ENCODE data around the gene NMT1. TPM values are rescaled to one million over a fixed set of nuclear protein-coding genes. Genes with fewer than 3 reads are reported as not detected.

Gene NMT1
- total and polyA plus RNA-seq, 2 of the 13 experiments (the other 11 are each of a cell fraction or from before 2014, with no cell fraction given) = 75.7 to 142 TPM

DNA sequence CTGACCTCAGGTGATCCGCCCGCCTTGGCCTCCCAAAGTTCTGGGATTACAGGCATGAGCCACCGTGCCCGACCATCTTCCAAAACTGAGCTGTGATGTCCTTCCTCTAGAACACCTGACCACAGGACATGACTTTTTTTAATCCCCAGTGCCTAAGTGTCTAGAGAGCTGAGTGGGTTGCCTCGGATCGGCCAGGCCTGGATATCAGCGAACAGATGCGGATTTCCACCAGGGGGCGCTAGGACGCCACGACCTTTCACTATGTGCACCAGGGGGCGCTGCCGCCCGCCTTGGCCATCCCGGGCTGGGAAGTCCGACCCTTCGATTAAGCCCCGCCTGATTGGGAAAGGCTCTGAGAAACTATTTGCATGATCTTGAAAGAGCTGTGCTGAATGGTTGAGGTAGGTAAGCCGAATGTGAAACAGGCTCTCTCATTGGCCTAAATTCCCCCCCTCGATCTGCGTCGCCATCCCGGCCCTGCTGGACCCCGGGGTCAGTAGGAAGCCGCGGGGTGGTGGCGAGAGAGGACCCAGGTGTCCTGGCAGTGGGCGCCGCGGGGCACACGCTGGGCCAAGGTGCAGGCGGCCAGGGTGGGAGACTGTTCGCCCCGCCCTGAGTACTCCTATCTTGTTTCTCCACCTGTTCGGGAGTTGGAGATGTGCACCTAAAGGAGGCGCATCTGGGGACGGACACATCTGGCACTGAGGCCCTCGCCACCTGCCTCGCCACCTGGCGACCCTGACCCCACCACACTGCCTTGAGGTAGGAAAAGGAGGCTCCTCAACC lies 74.3 kb downstream of the NMT1 start, which contains the start of gene ACBD4 (continued):
- peak; percentile 29; the same call in 1 of the 2 replicates for TF ChIP-seq DNMT3B (CRISPR knock-in tag; conservative IDR thresholded peaks at IDR 0.05)
- TF ChIP-seq, protein P1, sequence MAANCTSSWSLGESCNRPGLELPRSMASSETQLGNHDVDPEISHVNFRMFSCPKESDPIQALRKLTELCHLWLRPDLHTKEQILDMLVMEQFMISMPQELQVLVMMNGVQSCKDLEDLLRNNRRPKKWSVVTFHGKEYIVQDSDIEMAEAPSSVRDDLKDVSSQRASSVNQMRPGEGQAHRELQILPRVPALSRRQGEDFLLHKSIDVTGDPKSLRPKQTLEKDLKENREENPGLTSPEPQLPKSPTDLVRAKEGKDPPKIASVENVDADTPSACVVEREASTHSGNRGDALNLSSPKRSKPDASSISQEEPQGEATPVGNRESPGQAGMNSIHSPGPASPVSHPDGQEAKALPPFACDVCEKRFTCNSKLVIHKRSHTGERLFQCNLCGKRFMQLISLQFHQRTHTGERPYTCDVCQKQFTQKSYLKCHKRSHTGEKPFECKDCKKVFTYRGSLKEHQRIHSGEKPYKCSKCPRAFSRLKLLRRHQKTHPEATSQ (CRISPR knock-in tag; IDR thresholded peaks at IDR 0.05; ENCODE audit: borderline replicate concordance) = peak; percentile 58; the same call in 1 of the 2 replicates
- TF ChIP-seq, protein P2, sequence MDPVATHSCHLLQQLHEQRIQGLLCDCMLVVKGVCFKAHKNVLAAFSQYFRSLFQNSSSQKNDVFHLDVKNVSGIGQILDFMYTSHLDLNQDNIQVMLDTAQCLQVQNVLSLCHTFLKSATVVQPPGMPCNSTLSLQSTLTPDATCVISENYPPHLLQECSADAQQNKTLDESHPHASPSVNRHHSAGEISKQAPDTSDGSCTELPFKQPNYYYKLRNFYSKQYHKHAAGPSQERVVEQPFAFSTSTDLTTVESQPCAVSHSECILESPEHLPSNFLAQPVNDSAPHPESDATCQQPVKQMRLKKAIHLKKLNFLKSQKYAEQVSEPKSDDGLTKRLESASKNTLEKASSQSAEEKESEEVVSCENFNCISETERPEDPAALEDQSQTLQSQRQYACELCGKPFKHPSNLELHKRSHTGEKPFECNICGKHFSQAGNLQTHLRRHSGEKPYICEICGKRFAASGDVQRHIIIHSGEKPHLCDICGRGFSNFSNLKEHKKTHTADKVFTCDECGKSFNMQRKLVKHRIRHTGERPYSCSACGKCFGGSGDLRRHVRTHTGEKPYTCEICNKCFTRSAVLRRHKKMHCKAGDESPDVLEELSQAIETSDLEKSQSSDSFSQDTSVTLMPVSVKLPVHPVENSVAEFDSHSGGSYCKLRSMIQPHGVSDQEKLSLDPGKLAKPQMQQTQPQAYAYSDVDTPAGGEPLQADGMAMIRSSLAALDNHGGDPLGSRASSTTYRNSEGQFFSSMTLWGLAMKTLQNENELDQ (CRISPR knock-in tag; IDR thresholded peaks at IDR 0.05; ENCODE audit: borderline replicate concordance) = 0 out of 2 replicates have a peak, but pooled peaks have one; percentile 62
- TF ChIP-seq, protein P3, sequence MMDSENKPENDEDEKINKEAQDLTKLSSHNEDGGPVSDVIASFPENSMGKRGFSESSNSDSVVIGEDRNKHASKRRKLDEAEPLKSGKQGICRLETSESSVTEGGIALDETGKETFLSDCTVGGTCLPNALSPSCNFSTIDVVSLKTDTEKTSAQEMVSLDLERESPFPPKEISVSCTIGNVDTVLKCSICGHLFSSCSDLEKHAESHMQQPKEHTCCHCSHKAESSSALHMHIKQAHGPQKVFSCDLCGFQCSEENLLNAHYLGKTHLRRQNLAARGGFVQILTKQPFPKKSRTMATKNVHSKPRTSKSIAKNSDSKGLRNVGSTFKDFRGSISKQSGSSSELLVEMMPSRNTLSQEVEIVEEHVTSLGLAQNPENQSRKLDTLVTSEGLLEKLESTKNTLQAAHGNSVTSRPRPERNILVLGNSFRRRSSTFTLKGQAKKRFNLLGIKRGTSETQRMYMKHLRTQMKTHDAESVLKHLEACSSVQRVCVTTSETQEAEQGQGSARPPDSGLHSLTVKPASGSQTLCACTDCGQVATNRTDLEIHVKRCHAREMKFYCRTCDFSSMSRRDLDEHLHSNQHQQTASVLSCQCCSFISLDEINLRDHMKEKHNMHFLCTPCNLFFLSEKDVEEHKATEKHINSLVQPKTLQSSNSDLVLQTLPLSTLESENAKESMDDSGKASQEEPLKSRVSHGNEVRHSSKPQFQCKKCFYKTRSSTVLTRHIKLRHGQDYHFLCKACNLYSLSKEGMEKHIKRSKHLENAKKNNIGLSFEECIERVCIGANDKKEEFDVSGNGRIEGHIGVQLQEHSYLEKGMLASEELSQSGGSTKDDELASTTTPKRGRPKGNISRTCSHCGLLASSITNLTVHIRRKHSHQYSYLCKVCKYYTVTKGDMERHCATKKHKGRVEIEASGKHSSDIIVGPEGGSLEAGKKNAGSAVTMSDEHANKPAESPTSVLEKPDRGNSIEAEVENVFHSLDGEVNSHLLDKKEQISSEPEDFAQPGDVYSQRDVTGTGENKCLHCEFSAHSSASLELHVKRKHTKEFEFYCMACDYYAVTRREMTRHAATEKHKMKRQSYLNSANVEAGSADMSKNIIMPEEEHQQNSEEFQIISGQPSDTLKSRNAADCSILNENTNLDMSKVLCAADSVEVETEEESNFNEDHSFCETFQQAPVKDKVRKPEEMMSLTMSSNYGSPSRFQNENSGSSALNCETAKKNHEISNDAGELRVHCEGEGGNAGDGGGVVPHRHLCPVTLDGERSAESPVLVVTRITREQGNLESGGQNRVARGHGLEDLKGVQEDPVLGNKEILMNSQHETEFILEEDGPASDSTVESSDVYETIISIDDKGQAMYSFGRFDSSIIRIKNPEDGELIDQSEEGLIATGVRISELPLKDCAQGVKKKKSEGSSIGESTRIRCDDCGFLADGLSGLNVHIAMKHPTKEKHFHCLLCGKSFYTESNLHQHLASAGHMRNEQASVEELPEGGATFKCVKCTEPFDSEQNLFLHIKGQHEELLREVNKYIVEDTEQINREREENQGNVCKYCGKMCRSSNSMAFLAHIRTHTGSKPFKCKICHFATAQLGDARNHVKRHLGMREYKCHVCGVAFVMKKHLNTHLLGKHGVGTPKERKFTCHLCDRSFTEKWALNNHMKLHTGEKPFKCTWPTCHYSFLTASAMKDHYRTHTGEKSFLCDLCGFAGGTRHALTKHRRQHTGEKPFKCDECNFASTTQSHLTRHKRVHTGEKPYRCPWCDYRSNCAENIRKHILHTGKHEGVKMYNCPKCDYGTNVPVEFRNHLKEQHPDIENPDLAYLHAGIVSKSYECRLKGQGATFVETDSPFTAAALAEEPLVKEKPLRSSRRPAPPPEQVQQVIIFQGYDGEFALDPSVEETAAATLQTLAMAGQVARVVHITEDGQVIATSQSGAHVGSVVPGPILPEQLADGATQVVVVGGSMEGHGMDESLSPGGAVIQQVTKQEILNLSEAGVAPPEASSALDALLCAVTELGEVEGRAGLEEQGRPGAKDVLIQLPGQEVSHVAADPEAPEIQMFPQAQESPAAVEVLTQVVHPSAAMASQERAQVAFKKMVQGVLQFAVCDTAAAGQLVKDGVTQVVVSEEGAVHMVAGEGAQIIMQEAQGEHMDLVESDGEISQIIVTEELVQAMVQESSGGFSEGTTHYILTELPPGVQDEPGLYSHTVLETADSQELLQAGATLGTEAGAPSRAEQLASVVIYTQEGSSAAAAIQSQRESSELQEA (CRISPR knock-in tag; IDR thresholded peaks at IDR 0.05; ENCODE audit: not compliant biosample characterization) = peak; percentile 98
- TF ChIP-seq ZNF747 (CRISPR knock-in tag; IDR thresholded peaks at IDR 0.05; ENCODE audit: borderline replicate concordance) = peak; percentile 92
- TF ChIP-seq, protein P4, sequence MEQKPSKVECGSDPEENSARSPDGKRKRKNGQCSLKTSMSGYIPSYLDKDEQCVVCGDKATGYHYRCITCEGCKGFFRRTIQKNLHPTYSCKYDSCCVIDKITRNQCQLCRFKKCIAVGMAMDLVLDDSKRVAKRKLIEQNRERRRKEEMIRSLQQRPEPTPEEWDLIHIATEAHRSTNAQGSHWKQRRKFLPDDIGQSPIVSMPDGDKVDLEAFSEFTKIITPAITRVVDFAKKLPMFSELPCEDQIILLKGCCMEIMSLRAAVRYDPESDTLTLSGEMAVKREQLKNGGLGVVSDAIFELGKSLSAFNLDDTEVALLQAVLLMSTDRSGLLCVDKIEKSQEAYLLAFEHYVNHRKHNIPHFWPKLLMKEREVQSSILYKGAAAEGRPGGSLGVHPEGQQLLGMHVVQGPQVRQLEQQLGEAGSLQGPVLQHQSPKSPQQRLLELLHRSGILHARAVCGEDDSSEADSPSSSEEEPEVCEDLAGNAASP (CRISPR knock-in tag; IDR thresholded peaks at IDR 0.05; ENCODE audit: borderline replicate concordance) = peak; percentile 81; the same call in 1 of the 2 replicates

All from HepG2 (cell line).